Ovary (tissue), 3 donors: ENCODE results near the gene CPSF3.

ENCODE experiments used
- CTCF ChIP-seq, 3 donors: fragments of 450-650 bp in 2 of 3; fragments of 200-600 bp in 1 of 3; IDR thresholded peaks; one replicate each; pipeline versions ENCODE4 v1.5.1 to v1.8.0; 2016 to 2022; ENCODE audit warnings: antibody characterized with exemption in 3 of 3, mild to moderate bottlenecking in 1 of 3
- EP300 ChIP-seq: sonication (generic); formaldehyde crosslinking; IDR thresholded peaks from one replicate; pipeline ENCODE4 v1.6.1; 2017; ENCODE audit warnings: antibody characterized with exemption
- donor health status: DM: no; HTN: no; CAD: no.

DNA sequence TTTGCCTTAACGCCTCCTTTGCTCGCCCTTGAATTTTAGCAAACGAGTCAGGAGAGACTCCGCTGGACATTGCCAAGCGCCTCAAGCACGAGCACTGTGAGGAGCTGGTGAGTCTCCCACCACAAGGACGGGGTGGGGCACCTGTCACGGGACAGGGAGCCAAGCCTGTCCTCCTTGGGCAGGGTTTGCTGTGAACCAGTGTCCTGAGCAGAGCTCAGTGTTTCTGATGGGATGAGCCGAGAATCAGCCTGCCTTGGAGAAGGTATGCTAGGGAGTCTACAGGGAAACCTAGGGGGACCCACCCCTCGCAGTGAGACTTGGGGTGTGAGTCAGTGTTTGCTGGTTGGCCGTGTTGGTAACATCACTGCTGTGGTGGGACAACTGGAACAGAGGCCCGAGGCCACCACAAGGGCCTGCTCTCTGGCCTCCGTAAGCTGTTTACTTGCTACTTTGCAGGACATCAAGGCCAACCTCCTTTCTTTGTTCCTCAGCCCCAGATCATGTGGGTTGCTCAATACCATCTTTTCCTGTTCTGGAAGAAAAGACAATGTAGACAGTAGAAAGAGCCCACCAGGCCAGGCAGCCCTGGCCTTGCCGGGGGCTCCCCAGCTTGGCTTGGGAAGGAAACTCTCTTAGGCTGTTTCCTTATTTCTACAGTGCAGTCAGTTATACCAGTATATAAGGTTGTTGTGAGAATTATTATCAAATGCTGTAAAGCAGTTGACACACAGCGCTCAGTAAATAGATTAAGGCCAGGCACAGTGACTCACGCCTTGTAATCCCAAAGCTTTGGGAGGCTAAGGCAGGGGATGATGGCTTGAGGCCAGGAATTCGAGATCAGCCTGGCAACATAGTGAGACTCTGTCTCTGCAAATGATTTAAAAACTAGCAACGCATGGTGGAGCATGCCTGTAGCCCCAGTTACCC, 42.5 kb upstream of the CPSF3 start:
- no peak for TF ChIP-seq EP300
- no peak for TF ChIP-seq CTCF (IDR thresholded peaks at IDR 0.05)
